ENCODE measurements around the gene KIAA1217.

KIAA1217 gene

DNA sequence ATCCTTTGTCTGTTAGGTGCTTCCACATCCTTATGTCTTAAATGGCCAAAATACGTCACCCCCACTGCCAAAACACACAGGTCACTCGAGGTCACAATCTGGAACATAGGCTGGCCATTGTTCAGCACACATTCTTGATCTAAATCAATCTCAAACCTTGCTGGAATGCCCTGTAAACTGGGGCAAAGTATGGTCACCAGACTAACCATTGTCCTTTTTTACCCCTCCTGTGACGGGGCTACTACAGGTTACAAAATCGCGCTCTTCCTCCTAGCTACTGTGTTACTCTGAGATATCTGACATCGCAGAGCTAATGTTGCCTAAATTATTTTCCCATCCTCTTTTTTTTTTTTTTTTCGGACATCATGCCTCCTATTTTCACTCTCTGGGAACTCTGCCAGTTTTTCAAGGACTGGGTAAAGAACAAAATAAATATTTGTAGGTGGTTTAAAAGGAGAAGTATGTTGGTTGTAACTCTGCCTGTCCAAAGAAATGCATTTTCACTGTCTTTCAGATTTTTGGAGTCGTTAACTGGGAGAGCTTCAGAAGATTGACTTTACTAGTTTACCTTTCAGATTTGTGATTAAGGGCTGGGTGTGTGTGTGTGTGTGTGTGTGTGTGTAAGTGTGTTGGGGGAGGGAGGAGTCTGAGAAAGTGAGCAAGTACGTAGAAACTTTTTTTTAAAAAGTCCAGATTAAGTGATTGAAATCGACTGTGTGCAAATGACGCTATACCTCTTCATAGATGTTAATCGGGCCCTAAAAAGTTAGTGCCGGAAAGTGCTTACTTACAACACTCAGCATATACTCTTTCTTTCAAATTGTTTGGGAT lies 942 bp upstream of the KIAA1217 start:
- no peak for DNase-seq

DNA sequence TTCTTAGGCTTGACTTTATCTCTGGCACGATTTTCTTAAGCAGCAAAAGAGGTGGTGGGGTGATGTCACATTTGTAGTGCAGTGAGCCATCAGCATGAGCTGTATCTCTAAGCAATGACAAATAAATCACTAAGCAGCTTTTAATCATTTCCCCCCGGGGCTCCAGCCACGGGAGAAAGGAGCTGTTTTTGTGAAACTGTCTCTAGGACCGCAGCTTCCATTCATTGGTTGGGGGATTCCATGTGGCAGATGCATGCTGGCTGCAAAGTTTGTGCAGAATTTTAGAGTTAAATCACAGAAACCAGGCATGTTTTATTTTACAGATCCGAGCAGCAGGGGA lies 464 bp downstream of the KIAA1217 start:
- DNase-seq: no peak

DNA sequence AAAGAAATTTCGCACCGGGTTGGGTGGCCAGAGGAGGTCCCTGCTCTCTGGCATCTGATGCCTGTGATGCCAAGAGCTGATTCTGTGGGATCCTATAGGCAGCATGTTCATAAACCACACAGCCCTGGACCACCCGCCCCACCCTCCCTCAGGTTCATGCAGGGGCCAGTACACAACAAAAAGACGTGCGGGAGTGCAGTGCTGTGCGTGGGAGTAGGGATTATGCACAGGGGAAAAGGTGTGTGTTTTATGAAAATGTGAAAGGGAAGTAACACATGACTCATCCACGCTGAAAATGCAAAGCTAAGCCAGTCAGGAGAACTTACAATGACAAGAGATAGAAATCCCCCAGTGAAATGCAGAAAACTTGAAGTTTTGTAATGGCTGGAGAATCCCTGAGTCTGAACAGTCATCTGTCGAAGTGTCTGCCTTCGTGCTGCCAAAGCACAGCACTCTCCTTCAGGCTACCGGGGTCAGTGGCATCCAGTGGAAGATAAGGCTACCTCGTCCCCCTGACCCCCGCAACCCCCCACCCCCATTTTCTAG lies 1.1 kb downstream of the KIAA1217 start:
- no peak for DNase-seq

DNA sequence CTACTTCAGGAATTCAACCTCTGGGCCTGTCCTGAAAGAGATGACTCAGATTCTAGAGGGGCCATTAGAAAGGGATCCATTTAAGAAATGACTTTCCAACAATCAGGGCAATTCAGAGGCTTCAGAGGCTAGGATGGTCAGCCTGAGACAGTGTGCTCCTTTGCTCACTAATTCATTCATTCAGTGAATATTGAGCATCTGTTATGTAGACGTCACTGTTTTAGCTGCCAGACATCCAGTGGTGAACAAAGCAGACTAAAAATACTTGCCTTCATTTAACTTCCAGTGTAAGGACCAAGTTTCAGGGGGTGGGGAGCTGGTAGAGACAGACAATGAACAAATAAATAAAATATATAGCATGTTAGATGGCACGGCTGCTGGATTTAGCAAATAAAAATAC lies 1.6 kb downstream of the KIAA1217 start:
- no peak for DNase-seq

DNA sequence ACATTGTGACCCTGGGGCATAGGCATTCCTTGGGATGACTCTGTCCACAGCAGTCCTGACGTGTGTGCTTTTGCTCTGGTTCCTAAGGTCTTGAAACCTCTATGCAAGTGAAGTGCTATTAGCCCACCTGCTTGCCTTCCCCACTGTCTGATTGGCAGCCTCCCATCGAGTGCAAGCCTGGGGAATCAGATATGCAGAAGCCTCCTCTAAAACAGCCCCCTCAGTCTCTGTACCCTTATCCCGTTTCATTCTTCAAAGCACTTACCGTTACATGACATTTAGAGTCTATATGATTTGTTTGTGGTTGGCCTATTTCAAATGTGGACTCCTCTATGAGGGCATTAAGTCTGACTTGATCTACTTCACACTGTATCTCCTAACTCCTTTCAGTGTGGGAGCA lies 4.3 kb downstream of the KIAA1217 start:
- DNase-seq: no peak

DNA sequence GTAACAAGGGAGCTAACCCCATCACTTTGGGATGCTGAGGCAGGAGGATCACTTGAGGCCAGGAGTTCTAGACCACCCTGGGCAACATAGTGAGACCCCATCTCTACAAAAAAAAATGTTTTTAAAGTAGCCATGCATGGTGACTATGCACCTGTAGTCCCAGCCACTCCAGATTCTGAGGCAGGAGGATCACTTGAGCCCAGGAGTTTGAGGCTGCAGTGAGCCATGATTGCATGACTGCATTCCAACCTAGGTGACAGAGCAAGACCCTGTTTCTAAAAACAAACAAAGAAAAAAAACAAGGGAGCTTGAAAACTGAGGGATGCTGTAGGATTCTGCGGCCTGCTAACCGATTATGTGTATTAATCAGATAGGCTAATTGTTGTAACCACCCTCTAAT lies 4.9 kb downstream of the KIAA1217 start:
- no peak for DNase-seq

DNA sequence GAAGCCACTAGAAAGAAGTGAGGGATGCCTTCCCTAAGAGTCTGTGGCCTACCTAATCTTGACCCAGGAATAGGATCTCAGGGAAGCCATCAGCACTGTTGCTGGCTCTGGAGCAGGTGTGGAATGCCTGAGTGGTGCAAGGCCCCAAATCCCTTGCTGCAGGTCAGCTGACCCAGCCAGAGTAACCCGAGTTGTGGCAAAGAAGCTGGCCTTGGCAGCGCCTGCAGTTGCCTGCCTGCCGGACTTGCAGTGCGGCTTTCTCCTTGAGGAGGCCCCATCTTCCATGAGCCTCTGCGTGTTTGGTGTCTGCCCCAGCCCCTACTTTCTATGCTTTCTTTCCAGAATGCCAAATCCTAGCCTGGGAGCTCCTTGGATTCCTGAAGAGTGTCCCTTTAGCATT lies 5.8 kb downstream of the KIAA1217 start:
- DNase-seq: no peak

DNA sequence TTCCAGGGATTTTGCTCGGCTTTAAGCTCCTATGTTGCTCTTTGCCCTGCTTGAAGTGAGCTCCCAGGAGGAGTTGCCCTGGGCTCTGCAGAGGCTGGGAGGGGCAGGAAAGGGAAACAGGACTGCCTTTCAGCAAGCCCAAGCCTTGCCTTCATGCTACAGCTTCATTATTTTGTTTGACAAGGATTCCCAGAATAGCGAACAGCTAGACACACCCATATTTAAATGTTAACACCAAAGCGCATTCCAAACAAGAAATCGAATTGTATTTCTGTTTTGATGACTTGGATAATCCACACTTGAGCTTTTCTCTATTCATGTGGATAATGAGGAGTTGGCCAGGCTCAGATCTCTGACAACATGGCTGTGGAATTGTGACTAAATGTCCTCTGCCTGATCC lies 6.3 kb downstream of the KIAA1217 start:
- no peak for DNase-seq

DNA sequence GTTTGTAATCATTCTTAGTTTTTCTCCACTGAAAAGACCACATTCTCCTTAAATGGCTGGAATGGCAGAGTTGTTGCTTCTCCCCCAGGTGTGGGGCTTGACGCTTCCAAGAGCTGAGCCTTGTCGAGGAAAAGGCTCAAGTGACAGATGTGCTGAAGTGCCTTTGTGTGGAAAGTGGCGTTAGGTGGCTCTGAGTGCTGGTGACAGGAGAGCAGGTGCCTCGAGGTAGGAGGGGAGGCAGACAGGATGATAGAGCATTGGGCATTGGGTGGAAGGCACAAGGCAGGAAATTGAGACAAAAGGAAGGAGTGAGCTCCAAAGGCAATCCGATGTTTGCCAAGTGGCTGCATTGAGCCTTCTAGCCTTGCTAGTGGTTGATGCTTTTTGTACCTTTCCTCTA lies 6.7 kb downstream of the KIAA1217 start:
- DNase-seq: no peak

DNA sequence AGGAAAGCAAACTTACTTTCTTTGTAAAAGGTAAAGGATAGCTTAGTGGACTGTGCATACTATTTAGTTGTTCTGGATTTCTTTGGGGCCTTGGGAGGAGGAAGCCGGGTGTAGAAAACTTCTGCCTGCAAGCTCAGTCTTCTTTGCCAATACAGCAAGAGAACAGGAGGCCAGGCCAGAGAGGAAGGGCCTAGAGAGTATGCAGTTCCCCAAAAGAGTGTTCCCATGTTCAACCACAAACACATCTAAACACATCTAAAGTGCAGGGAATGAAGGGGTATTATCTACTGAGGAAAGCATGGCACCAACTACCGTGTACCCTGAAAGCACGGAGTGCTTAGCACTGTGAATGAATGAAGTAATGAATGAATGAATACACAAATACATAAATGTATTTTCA lies 11.0 kb downstream of the KIAA1217 start:
- no peak for DNase-seq

DNA sequence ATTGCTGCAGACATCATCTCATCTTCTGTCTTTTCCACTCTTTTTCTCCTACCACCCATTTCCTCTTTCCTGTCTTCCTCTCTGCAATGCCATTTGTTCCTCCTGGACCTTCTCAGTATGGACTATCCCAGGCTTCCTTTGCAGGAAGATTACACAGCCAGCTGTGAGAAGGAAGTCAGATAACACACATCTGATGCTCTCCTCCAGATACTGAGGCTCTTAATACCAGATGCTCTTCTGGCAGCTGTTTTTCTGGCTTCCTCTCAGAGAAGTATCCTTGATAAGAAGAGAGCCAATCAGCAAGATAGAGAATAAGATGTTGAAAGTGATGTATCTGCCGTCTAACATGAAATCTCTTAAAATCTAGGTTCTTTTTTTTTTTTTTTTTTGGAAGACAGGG lies 14.4 kb downstream of the KIAA1217 start:
- DNase-seq: no peak

DNA sequence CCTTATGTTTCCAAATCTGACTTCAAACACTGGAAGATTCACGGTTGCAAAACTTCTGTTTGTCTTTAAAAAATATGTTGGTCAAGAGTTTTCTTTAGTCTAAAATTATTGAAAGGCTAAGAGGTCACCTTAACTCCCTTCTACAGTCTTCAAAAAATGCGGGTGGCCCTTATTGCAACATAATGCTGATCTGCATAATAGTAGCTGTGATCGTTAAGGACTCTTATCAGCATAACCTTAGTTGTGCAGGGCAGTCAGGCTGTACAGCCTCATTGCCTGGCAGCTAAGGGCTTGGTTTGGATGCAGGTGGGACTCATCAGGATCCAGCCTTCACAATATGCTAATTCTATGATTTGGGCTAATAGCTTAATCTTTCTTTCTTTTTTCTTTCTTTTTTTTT lies 15.0 kb downstream of the KIAA1217 start:
- no peak for DNase-seq

DNA sequence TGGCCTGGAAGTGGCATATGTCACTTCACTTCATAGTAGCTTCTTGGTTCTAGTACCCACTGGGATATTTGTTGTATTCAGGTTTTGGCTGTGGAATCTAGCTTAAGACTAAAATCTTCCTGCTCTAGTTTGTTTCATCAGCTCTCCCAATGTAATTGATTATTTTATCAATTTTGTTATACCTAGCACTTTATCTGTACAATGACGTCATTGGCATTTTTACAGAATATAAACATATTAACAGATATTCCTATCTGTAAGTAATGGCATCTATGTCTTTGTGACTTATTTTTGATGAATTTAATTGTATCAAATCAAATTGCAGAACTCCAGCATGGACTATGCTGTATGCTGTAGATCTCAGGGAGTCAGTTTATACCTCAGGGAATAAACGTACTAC lies 19.7 kb downstream of the KIAA1217 start:
- no peak for DNase-seq

DNA sequence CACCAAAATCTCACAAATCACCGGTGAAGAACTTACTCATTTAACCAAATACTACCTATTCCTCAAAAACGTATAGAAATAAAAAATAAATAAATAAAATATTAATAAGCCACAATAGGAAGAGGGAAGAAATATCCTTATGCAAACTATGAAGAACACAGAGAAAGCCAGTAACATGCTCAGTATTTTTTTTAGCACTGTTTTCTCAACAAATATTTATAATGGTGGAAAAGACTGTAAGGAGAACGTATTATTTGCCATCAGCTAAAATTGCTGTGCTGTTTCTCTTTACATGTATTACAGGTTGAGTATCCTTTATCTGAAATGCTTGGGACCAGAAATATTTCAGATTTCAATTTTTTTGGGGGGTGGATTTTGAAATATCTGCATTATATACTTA lies 21.0 kb downstream of the KIAA1217 start:
- no peak for DNase-seq

DNA sequence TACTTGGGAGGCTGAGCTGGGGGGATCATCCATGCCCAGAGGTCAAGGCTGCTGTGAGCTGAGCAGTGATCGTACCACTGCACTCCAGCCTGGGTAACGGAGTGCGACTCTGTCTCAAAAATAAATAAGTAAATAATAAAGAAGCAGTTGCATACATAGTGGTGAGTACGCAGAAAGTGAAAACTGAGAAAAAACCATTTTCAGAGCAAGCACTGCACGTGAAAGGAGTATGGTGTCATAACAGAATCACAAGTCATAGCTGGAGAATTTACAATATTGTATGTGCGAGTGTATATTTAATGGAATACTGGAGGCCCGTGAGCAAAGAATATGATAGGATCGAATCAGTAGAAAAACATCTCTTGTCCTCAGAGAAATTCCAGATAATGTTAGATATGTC lies 22.3 kb downstream of the KIAA1217 start:
- DNase-seq: no peak

DNA sequence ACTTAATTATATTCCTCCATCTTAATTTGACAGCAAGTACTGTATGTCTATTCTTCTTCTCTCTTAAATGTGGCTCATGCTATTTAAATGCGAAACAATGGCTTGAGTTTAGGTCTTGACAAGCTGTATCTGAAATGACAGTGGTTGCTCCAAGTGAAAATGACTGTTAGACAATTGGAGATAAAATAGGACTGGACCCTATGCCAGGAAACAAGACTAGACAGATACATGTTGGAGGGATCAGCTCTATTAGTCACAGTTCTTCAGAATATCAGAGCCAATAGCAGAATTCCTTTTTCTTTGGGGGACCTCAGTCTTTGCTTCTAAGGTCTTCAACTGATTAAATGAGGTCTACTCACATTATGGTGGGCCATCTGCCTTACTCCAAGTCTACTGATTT lies 25.8 kb downstream of the KIAA1217 start:
- no peak for DNase-seq

DNA sequence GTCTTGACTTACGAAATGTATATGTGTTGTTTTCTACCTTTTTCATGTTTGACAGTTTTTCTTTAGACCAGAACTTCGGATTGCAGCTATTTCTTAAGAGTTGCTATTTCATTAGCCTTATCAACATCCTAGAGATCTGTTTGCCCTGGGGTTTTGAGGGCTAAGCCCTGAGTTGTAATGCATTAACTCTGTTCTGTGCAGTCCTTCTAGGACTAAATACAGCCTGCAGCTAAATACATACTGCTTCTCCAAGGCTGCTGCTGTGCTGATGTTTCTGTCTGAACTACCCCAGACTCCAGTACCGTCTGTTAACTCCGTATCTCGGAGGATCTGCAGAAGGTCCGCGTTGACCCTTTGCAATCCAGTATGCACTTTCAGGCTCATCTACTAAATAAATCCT lies 26.5 kb downstream of the KIAA1217 start:
- DNase-seq: no peak

DNA sequence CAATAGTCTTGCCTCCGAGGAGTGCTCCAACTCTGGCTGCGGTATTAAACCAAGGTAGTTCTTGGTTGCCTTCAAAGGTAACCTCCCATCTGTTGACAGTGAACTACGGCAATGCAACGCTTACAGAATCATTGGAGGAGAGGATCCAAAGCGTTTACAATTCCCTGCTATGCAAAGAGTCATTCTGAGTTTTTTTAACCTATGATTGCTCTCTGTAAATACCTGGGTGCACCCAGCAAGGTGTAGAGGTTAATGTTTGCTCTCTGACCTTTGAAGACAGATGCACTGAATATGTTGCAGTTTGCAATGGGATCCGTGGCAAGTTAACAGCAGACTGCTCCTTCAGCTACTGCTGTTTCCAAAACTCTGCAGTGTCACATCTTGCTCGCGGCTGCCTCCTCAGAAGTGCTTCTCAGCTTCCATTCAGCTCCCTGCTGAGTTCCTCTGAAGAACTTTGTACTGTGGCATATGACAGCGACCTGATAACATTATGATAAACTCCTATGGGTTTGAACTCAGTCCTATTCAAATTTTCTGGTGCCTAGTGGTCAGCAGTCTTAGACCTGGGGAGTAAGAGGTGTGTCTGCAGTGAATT lies 29.0 kb downstream of the KIAA1217 start:
- DNase-seq: no peak

DNA sequence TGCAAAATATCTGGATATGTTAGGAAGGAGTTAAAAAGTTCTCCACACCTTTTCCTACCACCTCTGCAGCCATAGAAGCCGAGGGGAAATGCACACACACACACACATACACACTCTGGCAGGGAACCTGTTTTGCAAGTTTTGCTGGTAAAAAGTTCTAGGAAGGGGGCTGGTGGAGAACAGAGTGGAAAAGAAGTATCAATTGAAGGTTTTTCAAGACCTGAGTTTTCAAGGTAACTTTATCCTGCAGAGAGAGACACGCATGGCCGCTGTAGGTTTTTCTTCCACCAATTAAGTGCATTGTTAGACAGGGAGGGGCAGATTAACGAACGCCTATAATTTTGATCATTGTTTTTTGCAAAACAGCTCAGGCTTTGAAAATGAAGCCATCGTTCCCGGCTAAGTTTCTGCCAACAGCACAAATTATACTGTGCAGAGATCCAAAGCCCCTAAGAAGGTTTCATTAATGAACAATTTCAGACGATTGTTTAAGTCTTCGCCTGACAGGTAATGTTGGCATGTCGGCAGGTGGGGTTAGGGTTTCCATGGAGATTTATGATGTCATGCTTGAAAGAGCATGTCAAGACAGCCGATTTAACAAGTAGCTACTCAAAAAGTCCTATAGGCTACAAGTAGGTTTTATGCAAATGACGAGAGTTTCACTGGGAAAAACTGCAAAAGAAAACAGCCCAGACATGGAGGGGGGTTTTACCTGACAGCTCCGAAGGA lies 29.7 kb downstream of the KIAA1217 start:
- no peak for DNase-seq

DNA sequence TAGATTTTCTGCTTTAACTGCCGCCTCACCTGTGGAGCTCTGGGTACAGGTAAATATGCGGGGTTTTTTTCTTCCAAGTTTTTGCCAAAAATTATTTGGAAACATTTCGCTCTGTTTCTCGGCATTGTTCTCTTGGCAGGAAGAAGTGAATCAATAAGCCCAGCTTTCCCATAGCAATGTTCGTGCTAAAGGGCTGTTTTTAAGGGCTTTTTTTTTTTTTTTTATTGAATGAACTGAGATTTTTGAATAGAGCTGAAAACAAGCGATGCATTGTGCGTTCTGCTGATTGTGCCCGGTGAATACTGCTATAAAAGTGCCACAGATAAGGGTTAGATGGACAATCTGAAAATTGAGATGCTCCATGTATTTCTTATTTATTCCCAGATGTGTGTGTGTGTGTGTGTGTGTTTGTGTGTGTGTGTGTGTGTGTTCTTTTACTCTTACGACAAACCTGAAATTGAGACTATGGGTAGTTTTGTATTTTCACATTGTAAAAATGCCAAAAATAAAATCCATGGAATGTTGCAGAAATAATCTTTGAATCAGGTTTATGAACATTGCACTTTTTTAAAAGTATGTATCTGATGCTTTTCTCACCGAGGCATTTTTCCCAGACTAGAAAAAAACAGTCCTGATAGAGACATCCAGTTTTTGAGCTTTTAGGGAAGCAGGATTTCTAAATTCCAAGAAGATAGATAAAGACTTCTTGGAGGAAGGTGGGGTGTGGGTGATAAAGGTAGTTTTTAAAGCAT lies 30.5 kb downstream of the KIAA1217 start:
- no peak for DNase-seq

DNA sequence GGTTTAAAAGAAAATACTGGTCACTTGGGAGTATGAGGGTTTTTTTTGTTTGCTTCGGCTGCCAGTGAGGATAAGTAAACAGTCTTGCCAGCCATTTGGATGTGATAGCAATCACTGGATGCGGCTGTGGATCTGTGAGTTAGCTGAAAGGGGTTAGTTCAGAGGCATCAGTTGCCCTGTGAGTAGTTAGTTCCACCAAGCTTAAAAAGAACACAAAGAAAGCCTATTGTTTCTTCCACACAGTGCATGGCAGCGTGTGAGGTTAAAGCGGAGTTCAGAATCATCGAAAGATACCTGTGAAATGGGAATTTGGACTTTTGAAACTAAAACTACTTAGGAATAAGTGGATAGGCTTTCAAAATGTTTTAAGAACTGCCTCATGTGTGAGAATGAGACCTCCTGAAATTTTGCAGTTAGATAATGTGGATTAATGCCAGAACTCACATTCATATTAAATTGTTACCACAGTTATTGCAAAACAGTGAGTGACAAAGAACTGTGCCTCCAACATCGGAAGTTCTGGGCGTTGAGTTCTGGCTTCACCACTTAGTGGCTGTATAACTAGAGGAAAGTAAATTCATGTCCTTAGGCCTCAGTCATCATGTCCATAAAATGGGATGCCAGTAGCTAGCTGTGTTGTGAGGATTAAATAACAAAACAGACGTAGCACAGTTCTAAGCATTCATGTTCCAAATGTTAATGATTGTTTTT lies 31.3 kb downstream of the KIAA1217 start:
- DNase-seq: no peak

DNA sequence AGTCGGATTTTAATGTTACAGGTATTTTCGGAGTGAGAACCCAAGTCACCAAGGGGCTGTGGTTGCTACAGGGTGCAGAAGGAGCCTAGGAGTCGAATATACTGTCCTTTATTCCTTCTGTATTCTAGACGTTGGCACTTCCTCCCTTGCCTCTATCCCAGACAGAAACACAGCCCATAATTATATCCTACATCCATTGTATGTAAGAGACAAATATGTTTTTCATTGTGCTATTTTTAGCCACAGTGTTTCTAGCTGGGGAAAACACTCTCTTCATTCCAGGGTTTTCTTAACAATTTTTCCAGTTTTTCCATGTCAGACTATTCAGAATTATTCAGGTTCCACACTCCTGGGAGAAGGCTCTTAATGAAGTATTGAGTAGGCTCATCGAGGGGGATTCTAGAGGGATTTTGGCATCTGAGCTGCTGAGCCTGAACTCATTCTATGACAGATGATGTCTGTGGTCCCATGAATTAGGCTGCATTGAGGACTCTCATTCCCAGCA lies 32.6 kb downstream of the KIAA1217 start:
- no peak for DNase-seq

Measured in NCI-H69 (cell line).